ENCODE data around the gene OLFML2A. TPM values are rescaled to one million over a fixed set of nuclear protein-coding genes. Genes with fewer than 3 reads are reported as not detected.
"Not testable (repeated sequence)": the region's sequence is repeated elsewhere in the genome, so short reads cannot be mapped to it uniquely, and the experiment has no call there.

Gene OLFML2A
- total and polyA plus RNA-seq, 2 donors (not counting 1 experiment from before 2014, with no cell fraction given), result 2.7 to 33.7 TPM

DNA sequence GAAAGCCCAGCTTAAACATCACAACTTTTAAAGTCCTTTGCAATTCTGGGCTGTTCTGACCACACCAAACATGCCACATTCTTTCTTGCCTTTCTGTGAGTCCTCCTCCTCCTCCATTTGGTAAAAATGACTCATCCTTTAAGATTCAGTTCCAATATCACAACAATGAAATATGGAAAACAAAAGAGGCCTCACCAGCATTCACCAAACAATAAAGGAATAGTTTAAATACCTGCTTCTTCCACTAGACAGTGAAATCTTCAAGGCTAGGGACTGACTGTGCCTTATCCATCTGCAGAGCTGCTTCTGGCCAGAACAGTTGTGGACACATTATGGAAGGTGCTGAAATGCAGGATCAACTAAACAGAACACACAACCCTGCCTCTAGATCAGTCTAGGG lies 41.8 kb upstream of the OLFML2A start:
- H3K4me2 ChIP-seq (ENCODE audit: extremely low read depth, insufficient read depth, low read length), result peak overlapping the region; percentile 3
- TF ChIP-seq, protein P1, sequence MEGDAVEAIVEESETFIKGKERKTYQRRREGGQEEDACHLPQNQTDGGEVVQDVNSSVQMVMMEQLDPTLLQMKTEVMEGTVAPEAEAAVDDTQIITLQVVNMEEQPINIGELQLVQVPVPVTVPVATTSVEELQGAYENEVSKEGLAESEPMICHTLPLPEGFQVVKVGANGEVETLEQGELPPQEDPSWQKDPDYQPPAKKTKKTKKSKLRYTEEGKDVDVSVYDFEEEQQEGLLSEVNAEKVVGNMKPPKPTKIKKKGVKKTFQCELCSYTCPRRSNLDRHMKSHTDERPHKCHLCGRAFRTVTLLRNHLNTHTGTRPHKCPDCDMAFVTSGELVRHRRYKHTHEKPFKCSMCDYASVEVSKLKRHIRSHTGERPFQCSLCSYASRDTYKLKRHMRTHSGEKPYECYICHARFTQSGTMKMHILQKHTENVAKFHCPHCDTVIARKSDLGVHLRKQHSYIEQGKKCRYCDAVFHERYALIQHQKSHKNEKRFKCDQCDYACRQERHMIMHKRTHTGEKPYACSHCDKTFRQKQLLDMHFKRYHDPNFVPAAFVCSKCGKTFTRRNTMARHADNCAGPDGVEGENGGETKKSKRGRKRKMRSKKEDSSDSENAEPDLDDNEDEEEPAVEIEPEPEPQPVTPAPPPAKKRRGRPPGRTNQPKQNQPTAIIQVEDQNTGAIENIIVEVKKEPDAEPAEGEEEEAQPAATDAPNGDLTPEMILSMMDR (conservative IDR thresholded peaks at IDR 0.05 in 1 of 2, IDR thresholded peaks at IDR 0.05 in 1 of 2; ENCODE audit: low read depth in 1 of 2, low read length in 2 of 2), result no peak
- TF ChIP-seq EZH2 (IDR thresholded peaks at IDR 0.05; ENCODE audit: low read length, missing control alignments), result no peak
- no peaks in the 10 kb centered on the region for H3K9me3 ChIP-seq (ENCODE audit: control insufficient read depth, insufficient read depth, low read depth, low read length)
- H3K27me3 ChIP-seq (ENCODE audit: control insufficient read depth, insufficient read depth, low read length), result no peaks in the 10 kb centered on the region
- H3K9ac ChIP-seq (ENCODE audit: insufficient read depth, low read length), result no peak overlapping the region
- H2AFZ ChIP-seq (ENCODE audit: low read length), result peak overlapping the region; percentile 19
- peak; percentile 27 to 85 for DNase-seq (ENCODE audit: low read depth in 2 of 2)
- H4K20me1 ChIP-seq (ENCODE audit: control insufficient read depth, extremely low read depth, insufficient read depth, low read length), result no peaks in the 10 kb centered on the region
- no peak overlapping the region for H3K27ac ChIP-seq (ENCODE audit: insufficient read depth, low read length)
- H3K36me3 ChIP-seq (ENCODE audit: control insufficient read depth, insufficient read depth, low read length), result no peaks in the 10 kb centered on the region
- H3K4me3 ChIP-seq (replicated peaks in 1 of 4; ENCODE audit: control extremely low read depth in 1 of 4, insufficient read depth in 1 of 4, low read depth in 3 of 4, low read length in 4 of 4), result no peak overlapping the region
- peaks cover 3% of the 10 kb centered on the region for H3K4me1 ChIP-seq (ENCODE audit: control insufficient read depth, extremely low read depth, insufficient read depth, low read length)
- H3K79me2 ChIP-seq (ENCODE audit: control insufficient read depth, insufficient read depth, low read length), result no peaks in the 10 kb centered on the region

DNA sequence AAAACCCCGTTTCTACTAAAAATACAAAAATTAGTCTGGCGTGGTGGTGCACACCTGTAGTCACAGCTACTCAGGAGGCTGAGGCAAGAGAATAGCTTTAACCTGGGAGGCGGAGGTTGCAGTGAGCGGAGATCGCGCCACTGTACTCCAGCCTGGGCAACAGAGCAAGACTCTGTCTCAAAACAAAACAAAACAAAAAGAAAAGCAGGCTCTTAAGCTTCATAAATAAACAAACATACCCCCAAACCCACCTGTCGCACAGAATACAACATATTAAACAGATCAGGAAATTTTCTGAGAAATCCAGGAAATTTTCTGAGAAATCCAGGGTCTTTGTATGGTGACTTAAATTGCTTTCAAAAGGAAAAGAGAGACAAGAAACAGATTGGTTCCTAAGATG lies 38.9 kb upstream of the OLFML2A start:
- H3K4me2 ChIP-seq (ENCODE audit: extremely low read depth, insufficient read depth, low read length); H2AFZ ChIP-seq (ENCODE audit: low read length); H3K27ac ChIP-seq (ENCODE audit: insufficient read depth, low read length); H3K36me3 ChIP-seq (ENCODE audit: control insufficient read depth, insufficient read depth, low read length); H3K79me2 ChIP-seq (ENCODE audit: control insufficient read depth, insufficient read depth, low read length); H3K9me3 ChIP-seq (ENCODE audit: control insufficient read depth, insufficient read depth, low read depth, low read length); H3K4me1 ChIP-seq (ENCODE audit: control insufficient read depth, extremely low read depth, insufficient read depth, low read length); DNase-seq (ENCODE audit: low read depth in 2 of 2); H3K27me3 ChIP-seq (ENCODE audit: control insufficient read depth, insufficient read depth, low read length); H3K4me3 ChIP-seq (replicated peaks in 1 of 4; ENCODE audit: control extremely low read depth in 1 of 4, insufficient read depth in 1 of 4, low read depth in 3 of 4, low read length in 4 of 4); H4K20me1 ChIP-seq (ENCODE audit: control insufficient read depth, extremely low read depth, insufficient read depth, low read length); H3K9ac ChIP-seq (ENCODE audit: insufficient read depth, low read length): not testable (repeated sequence)

DNA sequence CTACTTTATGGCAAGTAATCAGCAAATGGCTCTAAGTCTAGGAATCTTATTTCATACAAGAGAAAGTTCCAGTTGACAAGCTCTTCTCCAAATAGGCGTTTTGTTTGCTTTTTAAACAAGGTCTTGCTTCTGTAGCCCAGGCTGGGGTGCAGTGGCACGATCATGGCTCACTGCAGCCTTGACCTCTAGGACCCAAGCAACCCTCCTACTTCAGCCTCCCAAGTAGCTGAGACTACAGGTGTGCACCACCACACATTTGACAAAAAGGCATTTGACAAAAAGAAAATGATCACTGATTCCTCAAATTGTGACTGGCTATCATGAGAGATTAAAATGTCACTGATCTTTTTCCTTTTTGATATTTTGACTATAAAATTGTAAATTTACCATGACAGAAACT lies 37.6 kb upstream of the OLFML2A start:
- Histone ChIP-seq H3K27me3 (ENCODE audit: control insufficient read depth, insufficient read depth, low read length) (no peaks in the 10 kb centered on the region), H2AFZ (ENCODE audit: low read length) (no peak overlapping the region), H3K9ac (ENCODE audit: insufficient read depth, low read length) (no peak overlapping the region), H3K9me3 (ENCODE audit: control insufficient read depth, insufficient read depth, low read depth, low read length) (no peaks in the 10 kb centered on the region), H3K36me3 (ENCODE audit: control insufficient read depth, insufficient read depth, low read length) (no peaks in the 10 kb centered on the region), H3K27ac (ENCODE audit: insufficient read depth, low read length) (no peak overlapping the region), H3K4me3 (replicated peaks in 1 of 4; ENCODE audit: control extremely low read depth in 1 of 4, insufficient read depth in 1 of 4, low read depth in 3 of 4, low read length in 4 of 4) (no peak overlapping the region), H3K79me2 (ENCODE audit: control insufficient read depth, insufficient read depth, low read length) (no peaks in the 10 kb centered on the region), H3K4me1 (ENCODE audit: control insufficient read depth, extremely low read depth, insufficient read depth, low read length) (peaks cover 3% of the 10 kb centered on the region), H4K20me1 (ENCODE audit: control insufficient read depth, extremely low read depth, insufficient read depth, low read length) (no peaks in the 10 kb centered on the region), H3K4me2 (ENCODE audit: extremely low read depth, insufficient read depth, low read length) (no peak overlapping the region)
- no peak for DNase-seq (ENCODE audit: low read depth in 2 of 2)
- TF ChIP-seq, protein P1 (conservative IDR thresholded peaks at IDR 0.05 in 1 of 2, IDR thresholded peaks at IDR 0.05 in 1 of 2; ENCODE audit: low read depth in 1 of 2, low read length in 2 of 2), result no peak
- no peak for TF ChIP-seq EZH2 (IDR thresholded peaks at IDR 0.05; ENCODE audit: low read length, missing control alignments)

Data from fibroblast of lung (primary cell).